ENCODE measurements around the gene CCNH.

CCNH gene

DNA sequence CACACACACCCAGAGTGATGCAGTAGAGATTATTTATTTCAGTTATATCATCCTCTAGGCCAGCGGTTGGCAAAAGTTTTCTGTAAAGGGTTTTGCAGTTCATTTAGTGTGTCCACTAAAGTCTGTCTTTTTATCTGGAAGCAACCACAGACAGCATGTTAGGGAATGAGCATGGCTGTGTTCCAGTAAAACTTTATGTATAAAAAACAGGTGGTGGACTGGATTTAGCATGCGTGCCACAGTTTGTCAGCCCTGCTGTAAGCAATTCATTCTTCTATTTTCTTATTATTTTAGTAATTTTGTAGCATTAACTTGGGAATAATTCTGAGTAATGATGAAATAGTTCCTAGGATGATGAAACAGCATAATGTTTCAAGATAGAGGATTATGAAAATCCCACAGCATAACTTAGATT, 51.7 kb downstream of the CCNH start:
- H3K9me3 ChIP-seq (ENCODE audit: control insufficient read depth, insufficient read depth, low read depth, low read length): no peaks in the 10 kb centered on the region
- no peak overlapping the region for H3K27ac ChIP-seq (ENCODE audit: extremely low read depth, low read depth, low read length)
- TF ChIP-seq ZBTB8A (tag by site-specific recombination; IDR thresholded peaks at IDR 0.05): no peak
- no peaks in the 10 kb centered on the region for H3K4me1 ChIP-seq (ENCODE audit: control insufficient read depth, insufficient read depth, low read length)
- no peak overlapping the region for H3K4me3 ChIP-seq (ENCODE audit: low read depth, low read length)
- ChIA-PET POLR2A (no interaction called here), CTCF (no interaction called here)
- H3K36me3 ChIP-seq (ENCODE audit: control insufficient read depth in 2 of 2, insufficient read depth in 1 of 2, low read length in 2 of 2): peaks cover 3 to 12% of the 10 kb centered on the region in 2 experiments; a peak in 2 of 3 replicates

DNA sequence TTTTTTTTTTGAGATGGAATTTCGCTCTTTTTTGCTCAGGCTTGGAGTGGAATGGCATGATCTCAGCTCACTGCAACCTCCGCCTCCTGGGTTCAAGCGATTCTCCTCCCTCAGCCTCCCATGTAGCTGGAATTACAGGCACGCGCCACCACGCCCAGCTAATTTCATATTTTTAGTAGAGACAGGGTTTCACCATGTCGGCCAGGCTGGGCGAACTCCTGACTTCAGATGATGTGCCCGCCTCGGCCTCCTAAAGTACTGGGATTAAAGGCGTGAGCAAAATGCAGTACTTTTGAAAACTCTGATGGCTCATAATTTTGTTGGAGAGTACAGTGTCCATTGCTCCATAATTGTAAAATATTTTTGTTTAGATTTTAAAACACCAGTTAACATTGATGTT, 52.6 kb downstream of the CCNH start:
- Histone ChIP-seq H3K36me3 (ENCODE audit: control insufficient read depth in 2 of 2, insufficient read depth in 1 of 2, low read length in 2 of 2) (peaks cover 3 to 18% of the 10 kb centered on the region in 2 experiments; a peak in 2 of 3 replicates), H3K9me3 (ENCODE audit: control insufficient read depth, insufficient read depth, low read depth, low read length) (no peaks in the 10 kb centered on the region), H3K27ac (ENCODE audit: extremely low read depth, low read depth, low read length) (no peak overlapping the region), H3K4me3 (ENCODE audit: low read depth, low read length) (no peak overlapping the region), H3K4me1 (ENCODE audit: control insufficient read depth, insufficient read depth, low read length) (no peaks in the 10 kb centered on the region)
- TF ChIP-seq BCL11B (tag by site-specific recombination; IDR thresholded peaks at IDR 0.05; ENCODE audit: low read depth) (no peak), ZNF23 (tag by site-specific recombination; IDR thresholded peaks at IDR 0.05; ENCODE audit: borderline replicate concordance) (no peak), KLF10 (tag by site-specific recombination; IDR thresholded peaks at IDR 0.05) (no peak), MYNN (tag by site-specific recombination; IDR thresholded peaks at IDR 0.05; ENCODE audit: borderline replicate concordance) (no peak), ZNF514 (tag by site-specific recombination; IDR thresholded peaks at IDR 0.05) (no peak), GLI2 (tag by site-specific recombination; IDR thresholded peaks at IDR 0.05; ENCODE audit: borderline replicate concordance, low read depth) (no peak), SP7 (tag by site-specific recombination; IDR thresholded peaks at IDR 0.05) (no peak), ZBTB1 (tag by site-specific recombination; IDR thresholded peaks at IDR 0.05) (no peak), ZNF239 (tag by site-specific recombination; IDR thresholded peaks at IDR 0.05) (no peak)
- TF ChIP-seq, protein P1, sequence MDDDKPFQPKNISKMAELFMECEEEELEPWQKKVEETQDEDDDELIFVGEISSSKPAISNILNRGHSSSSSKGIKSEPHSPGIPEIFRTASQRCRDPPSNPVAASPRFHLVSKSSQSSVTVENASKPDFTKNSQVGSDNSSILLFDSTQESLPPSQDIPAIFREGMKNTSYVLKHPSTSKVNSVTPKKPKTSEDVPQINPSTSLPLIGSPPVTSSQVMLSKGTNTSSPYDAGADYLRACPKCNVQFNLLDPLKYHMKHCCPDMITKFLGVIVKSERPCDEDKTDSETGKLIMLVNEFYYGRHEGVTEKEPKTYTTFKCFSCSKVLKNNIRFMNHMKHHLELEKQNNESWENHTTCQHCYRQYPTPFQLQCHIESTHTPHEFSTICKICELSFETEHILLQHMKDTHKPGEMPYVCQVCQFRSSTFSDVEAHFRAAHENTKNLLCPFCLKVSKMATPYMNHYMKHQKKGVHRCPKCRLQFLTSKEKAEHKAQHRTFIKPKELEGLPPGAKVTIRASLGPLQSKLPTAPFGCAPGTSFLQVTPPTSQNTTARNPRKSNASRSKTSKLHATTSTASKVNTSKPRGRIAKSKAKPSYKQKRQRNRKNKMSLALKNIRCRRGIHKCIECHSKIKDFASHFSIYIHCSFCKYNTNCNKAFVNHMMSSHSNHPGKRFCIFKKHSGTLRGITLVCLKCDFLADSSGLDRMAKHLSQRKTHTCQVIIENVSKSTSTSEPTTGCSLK (tag by site-specific recombination; IDR thresholded peaks at IDR 0.05): no peak
- TF ChIP-seq, protein P2, sequence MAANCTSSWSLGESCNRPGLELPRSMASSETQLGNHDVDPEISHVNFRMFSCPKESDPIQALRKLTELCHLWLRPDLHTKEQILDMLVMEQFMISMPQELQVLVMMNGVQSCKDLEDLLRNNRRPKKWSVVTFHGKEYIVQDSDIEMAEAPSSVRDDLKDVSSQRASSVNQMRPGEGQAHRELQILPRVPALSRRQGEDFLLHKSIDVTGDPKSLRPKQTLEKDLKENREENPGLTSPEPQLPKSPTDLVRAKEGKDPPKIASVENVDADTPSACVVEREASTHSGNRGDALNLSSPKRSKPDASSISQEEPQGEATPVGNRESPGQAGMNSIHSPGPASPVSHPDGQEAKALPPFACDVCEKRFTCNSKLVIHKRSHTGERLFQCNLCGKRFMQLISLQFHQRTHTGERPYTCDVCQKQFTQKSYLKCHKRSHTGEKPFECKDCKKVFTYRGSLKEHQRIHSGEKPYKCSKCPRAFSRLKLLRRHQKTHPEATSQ (tag by site-specific recombination; IDR thresholded peaks at IDR 0.05): no peak
- ChIA-PET POLR2A (interaction anchor here (0.6 to 0.7 kb wide), 2 partner anchors 21 to 438 kb away, joined by 4 to 5 read pairs; no protein-coding TSS in a partner anchor), CTCF (no interaction called here)

DNA sequence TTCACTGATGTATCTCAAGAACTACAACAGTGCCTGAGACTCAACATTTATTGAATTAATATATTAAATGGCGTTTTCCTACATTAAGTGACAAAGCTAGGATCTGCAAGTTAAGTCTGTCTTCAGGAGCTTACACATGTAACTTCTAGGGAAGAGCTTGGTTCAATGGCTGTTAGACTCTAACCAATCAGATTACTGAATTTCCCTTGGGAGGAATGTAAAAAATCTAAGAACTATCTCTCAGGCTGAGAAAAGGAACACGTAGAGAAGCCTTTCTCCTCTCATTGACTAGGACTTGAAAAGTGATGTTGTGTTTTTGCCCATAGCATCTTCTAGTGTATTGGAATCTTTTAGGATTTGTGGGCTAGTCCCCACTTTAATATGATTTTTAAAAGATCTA, 53.6 kb downstream of the CCNH start:
- ChIA-PET POLR2A (no interaction called here), CTCF (interaction anchor here (0.6 kb wide), 2 partner anchors 10 to 41 kb away, joined by 3 to 4 read pairs; no protein-coding TSS in a partner anchor)
- Histone ChIP-seq H3K4me3 (ENCODE audit: low read depth, low read length) (no peak overlapping the region), H3K4me1 (ENCODE audit: control insufficient read depth, insufficient read depth, low read length) (no peaks in the 10 kb centered on the region), H3K27ac (ENCODE audit: extremely low read depth, low read depth, low read length) (no peak overlapping the region), H3K36me3 (ENCODE audit: control insufficient read depth in 2 of 2, insufficient read depth in 1 of 2, low read length in 2 of 2) (peaks cover 3 to 13% of the 10 kb centered on the region in 2 experiments; a peak in 2 of 3 replicates), H3K9me3 (ENCODE audit: control insufficient read depth, insufficient read depth, low read depth, low read length) (no peaks in the 10 kb centered on the region)
- TF ChIP-seq, protein P3, sequence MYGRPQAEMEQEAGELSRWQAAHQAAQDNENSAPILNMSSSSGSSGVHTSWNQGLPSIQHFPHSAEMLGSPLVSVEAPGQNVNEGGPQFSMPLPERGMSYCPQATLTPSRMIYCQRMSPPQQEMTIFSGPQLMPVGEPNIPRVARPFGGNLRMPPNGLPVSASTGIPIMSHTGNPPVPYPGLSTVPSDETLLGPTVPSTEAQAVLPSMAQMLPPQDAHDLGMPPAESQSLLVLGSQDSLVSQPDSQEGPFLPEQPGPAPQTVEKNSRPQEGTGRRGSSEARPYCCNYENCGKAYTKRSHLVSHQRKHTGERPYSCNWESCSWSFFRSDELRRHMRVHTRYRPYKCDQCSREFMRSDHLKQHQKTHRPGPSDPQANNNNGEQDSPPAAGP (tag by site-specific recombination; IDR thresholded peaks at IDR 0.05): no peak
- TF ChIP-seq ZSCAN30 (tag by site-specific recombination; IDR thresholded peaks at IDR 0.05) (no peak), ZNF426 (tag by site-specific recombination; IDR thresholded peaks at IDR 0.05) (no peak), ZNF785 (tag by site-specific recombination; IDR thresholded peaks at IDR 0.05) (no peak), ZNF112 (tag by site-specific recombination; IDR thresholded peaks at IDR 0.05) (no peak)
- TF ChIP-seq, protein P4, sequence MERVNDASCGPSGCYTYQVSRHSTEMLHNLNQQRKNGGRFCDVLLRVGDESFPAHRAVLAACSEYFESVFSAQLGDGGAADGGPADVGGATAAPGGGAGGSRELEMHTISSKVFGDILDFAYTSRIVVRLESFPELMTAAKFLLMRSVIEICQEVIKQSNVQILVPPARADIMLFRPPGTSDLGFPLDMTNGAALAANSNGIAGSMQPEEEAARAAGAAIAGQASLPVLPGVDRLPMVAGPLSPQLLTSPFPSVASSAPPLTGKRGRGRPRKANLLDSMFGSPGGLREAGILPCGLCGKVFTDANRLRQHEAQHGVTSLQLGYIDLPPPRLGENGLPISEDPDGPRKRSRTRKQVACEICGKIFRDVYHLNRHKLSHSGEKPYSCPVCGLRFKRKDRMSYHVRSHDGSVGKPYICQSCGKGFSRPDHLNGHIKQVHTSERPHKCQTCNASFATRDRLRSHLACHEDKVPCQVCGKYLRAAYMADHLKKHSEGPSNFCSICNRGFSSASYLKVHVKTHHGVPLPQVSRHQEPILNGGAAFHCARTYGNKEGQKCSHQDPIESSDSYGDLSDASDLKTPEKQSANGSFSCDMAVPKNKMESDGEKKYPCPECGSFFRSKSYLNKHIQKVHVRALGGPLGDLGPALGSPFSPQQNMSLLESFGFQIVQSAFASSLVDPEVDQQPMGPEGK (tag by site-specific recombination; IDR thresholded peaks at IDR 0.05): no peak
